GM10847 (cell line): ENCODE measurements around the gene INS.

Source experiments
- POLR2A ChIP-seq: IDR thresholded peaks from 2 replicates; pipeline ENCODE4 v1.6.1; 2011; ENCODE audit not compliant: insufficient read length; ENCODE audit errors: extremely low read depth

The INS gene

DNA sequence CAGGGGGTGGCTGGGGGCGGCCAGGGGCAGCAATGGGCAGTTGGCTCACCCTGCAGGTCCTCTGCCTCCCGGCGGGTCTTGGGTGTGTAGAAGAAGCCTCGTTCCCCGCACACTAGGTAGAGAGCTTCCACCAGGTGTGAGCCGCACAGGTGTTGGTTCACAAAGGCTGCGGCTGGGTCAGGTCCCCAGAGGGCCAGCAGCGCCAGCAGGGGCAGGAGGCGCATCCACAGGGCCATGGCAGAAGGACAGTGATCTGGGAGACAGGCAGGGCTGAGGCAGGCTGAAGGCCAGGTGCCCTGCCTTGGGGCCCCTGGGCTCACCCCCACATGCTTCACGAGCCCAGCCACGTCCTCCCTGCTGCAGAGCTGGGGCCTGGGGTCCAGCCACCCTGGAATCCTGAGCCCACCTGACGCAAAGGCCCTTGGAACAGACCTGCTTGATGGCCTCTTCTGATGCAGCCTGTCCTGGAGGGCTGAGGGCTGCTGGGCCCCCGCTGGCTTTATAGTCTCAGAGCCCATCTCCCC lies at the start of gene INS:
Gene INS, minus strand, starts transcription at position 474 of the 524 bp plus-strand sequence. Its CDS starts 238 bp downstream, at position 236.
- no peak for TF ChIP-seq POLR2A

- no peak for TF ChIP-seq POLR2A
These were observed 49.5 kb upstream of the INS start for GRCh38 chr11:2210366-2211112.

DNA sequence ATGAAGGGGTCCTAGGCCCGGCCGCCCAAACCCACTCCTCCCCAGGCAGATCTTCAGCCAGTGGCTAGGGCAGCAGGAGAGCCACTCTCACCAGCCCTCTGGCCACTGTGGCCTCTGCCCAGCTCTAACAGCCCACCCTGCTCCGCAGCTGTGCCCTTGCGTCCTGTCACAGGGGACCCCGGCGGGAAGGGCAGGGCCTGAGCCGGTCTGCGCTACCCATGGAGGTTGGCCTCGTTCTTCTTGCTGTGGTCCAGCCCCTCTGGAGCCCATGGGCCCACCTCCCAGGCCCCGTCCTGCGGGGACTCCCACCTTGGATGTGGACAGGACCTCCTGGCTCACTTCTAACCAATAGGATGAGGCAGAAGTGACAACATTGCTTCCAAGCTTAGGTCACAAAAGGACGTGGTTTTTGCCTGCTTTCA lies 48.9 kb upstream of the INS start:
- no peak for TF ChIP-seq POLR2A

DNA sequence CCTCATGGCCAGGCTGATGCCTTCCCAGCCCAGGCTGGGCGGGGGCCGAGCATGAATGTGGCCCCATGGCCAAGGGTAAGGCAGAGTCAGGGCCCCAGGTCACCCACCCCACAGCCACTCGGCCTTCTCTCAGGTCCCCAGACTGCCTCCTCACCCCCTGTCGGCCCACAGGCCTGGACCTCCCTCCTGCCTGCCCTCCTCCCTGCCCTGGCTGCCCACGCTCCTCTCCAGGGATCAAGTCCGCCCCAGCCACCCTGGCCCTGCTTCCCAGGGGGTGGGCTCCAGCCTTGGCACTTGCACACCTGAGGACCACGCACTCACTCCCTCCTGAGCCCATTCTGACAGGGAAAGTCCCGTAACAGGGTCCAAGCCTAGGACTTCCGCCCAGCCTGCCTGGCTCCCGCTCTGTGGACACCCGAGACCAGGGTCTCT lies 48.4 kb upstream of the INS start:
- no peak for TF ChIP-seq POLR2A

GRCh38 chr11:2208691-2209369 lies 47.8 kb upstream of the INS start:
- TF ChIP-seq POLR2A = no peak

DNA sequence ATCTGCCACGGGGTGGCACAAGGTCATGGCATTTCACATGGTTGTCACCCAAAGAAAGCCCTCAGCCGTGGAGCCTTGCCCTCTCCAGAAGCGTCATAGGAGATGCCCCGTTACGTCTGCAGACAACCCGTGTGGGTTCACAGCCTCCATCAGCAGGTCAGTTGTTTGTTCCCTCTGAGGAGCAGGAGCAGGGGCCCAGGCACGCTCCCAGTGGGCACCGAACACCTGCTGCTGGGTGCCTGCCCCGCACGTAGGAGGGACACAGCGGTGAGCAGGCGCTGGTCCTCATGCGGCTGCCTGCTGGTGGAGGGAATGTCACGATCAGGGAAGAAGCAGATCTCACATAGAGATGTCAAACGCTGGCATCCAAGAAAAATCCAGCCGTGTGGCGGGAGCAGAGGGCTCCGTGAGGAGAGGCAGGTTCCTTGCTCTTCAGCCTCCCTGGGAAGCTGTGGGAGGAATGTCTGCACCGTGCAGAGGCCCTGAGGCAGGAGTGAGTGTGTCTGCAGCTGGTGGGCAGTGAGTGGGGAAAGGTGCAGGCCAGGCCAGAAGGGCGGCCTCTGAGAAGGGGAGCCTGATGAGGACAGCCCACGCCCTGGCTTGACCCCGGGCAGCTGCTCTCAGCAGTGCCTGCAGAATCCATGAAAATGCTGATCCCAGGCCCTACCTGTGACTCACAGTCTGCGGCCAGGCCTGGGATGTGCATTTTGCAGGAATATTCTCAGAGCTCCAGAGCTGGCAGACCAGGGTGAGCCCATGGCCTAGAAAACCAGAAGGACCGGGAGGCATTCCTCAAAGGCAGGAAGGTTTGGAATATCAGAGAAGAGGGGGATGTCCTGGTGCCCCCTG lies 47.0 kb upstream of the INS start:
- TF ChIP-seq POLR2A = no peak

- no peak for TF ChIP-seq POLR2A
These were observed 46.2 kb upstream of the INS start for GRCh38 chr11:2207212-2207611.

DNA sequence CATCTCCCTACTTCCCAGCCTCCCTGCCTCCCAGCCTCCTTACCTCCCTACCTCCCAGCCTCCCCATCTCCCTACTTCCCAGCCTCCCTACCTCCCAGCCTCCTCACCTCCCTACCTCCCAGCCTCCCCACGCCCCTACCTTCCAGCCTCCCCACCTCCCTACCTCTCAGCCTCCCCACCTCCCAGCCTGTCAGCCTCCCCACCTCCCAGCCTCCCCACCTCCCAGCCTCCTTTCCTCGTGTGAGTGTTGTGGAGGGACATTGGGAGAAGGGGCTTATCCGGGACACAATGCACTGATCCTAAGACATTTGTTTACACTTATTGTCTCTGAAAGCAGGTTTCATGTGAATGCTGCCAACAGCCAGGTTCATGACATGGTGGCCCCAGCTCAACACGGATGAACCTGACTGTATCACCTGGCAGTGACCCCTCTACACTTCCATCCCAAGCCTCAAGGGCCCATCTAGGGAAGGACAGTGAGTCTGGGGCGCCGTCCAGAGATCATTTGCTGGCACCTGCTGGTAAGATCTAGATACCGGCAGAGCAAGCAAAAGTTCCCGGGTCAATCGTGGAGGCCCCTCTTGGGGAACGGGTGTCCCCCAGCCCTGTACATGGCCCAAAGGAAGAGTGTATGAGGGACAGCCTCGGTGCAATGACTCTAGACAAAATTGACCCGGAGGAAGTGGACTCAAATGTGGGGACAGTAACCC lies 45.1 kb upstream of the INS start:
- no peak for TF ChIP-seq POLR2A

- TF ChIP-seq POLR2A = no peak
These were observed 44.3 kb upstream of the INS start for GRCh38 chr11:2205214-2205720.

GRCh38 chr11:2204361-2205213 lies 43.6 kb upstream of the INS start:
- no peak for TF ChIP-seq POLR2A

DNA sequence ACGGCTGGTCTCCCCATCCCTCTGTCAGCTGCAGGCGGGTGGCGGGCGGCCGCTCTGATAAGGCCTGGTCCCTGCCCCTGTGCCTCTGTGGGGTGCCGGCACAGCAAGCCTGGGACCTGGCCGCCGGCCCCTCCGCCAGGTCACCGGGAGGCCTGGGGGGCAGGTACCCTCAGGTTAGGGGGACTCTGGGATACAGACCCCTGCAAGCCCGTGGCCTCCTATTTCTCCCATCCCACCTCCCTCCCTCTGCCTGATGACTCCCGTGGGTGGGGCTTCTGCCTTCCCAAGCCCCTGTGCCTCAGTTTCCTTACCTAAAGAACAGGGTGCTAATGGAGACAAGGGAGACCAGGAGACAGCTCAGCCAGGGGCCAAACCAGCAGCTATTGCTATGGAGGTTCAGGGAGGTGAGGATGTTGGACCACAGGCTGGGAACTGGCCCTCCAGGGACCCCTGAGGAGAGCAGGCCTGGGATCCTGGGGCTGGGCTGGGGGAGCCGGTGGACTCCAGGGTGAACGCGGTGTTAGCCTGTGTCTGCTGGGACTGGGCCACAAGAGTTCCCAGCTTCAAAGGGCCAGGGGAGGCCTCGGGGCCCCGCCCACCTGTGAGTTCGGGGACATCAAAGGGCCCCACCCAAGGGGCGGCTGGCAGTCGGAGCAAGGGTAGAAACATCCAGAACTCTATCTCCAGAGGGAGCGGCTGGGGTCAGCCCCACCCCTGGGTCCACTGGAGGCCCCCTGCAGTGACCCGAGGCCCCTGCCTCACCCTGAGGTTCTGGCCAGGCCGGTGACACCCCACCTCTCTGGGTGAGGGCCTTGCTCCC lies 42.6 kb upstream of the INS start:
- no peak for TF ChIP-seq POLR2A

- no peak for TF ChIP-seq POLR2A
These were observed 42.0 kb upstream of the INS start for GRCh38 chr11:2202900-2203439.
